HepG2 (cell line): ENCODE results near the gene CPM. TPM values are rescaled to one million over a fixed set of nuclear protein-coding genes. Genes with fewer than 3 reads are reported as not detected.
A peak's percentile ranks its signal among the peaks of the same experiment; 100 is the strongest.

Experiments
- BRD4 ChIP-seq: sonication (generic); formaldehyde crosslinking; IDR thresholded peaks from 2 replicates; pipeline ENCODE4 v1.4.0; 2020; ENCODE audit warnings: missing genetic modification reagents
- CBX5 ChIP-seq: sonication (generic); formaldehyde crosslinking; IDR thresholded peaks from 2 replicates; pipeline ENCODE4 v1.4.0; 2020; ENCODE audit warnings: missing genetic modification reagents, borderline replicate concordance
- ETV5 ChIP-seq: IDR thresholded peaks from 2 replicates; pipeline ENCODE4 v1.6.1; 2018; ENCODE audit warnings: missing biosample characterization, missing genetic modification reagents, inconsistent platforms, borderline replicate concordance
- FOXK1 ChIP-seq: sonication (generic); formaldehyde crosslinking; IDR thresholded peaks from 2 replicates; pipeline ENCODE4 v1.4.0; 2020; ENCODE audit warnings: low read depth, missing genetic modification reagents, borderline replicate concordance
- HNF4A ChIP-seq: sonication (generic); formaldehyde crosslinking; IDR thresholded peaks from 2 replicates; pipeline ENCODE4 v1.4.0; 2020; ENCODE audit warnings: missing genetic modification reagents
- HOXA3 ChIP-seq: sonication (generic); formaldehyde crosslinking; IDR thresholded peaks from 2 replicates; pipeline ENCODE4 v1.5.0; 2020; ENCODE audit warnings: missing genetic modification reagents
- JUND ChIP-seq: sonication (generic); formaldehyde crosslinking; IDR thresholded peaks from 2 replicates; pipeline ENCODE4 v1.8.0; 2022; ENCODE audit warnings: mild to moderate bottlenecking, missing genetic modification reagents
- KLF13 ChIP-seq: sonication (generic); formaldehyde crosslinking; IDR thresholded peaks from 2 replicates; pipeline ENCODE4 v1.4.0; 2020; ENCODE audit warnings: mild to moderate bottlenecking, missing genetic modification reagents
- MED1 ChIP-seq: sonication (generic); formaldehyde crosslinking; IDR thresholded peaks from 2 replicates; pipeline ENCODE4 v1.4.0; 2020; ENCODE audit warnings: missing genetic modification reagents
- NR2F2 ChIP-seq: IDR thresholded peaks from 2 replicates; pipeline ENCODE4 v1.6.1; 2012; ENCODE audit warnings: low read depth, inconsistent platforms, borderline replicate concordance
- REXO4 ChIP-seq: sonication (generic); formaldehyde crosslinking; IDR thresholded peaks from 2 replicates; pipeline ENCODE4 v1.8.0; 2022; ENCODE audit warnings: missing genetic modification reagents, mild to moderate bottlenecking, borderline replicate concordance
- RXRB ChIP-seq: IDR thresholded peaks from 2 replicates; pipeline ENCODE4 v1.6.1; 2016; ENCODE audit warnings: borderline replicate concordance, missing genetic modification reagents, missing compliant biosample characterization
- SMC3 ChIP-seq: IDR thresholded peaks from 2 replicates; pipeline ENCODE4 v1.6.1; 2011; ENCODE audit warnings: low read length, improper control_type of control experiment
- SP1 ChIP-seq, 2 experiments: fragments of 450-650 bp in 1 of 2; sonication (generic) in 1 of 2; formaldehyde crosslinking in 1 of 2; IDR thresholded peaks; 2 replicates each; pipeline versions ENCODE4 v1.4.0 to v1.6.1; 2016 to 2020; ENCODE audit warnings: missing genetic modification reagents in 1 of 2
- TARDBP ChIP-seq: sonication (generic); formaldehyde crosslinking; IDR thresholded peaks from 2 replicates; pipeline ENCODE4 v1.8.0; 2022; ENCODE audit warnings: mild to moderate bottlenecking, missing genetic modification reagents
- TBL1XR1 ChIP-seq: fragments of 150-350 bp; IDR thresholded peaks from 2 replicates; pipeline ENCODE4 v1.6.1; 2014; ENCODE audit warnings: borderline replicate concordance, low read length; ENCODE audit not compliant: partially characterized antibody
- ZFP37 ChIP-seq: sonication (generic); formaldehyde crosslinking; IDR thresholded peaks from 2 replicates; pipeline ENCODE4 v1.4.0; 2020; ENCODE audit warnings: missing genetic modification reagents, borderline replicate concordance
- ZMYM3 ChIP-seq: sonication (generic); formaldehyde crosslinking; IDR thresholded peaks from 2 replicates; pipeline ENCODE4 v1.5.1; 2020; ENCODE audit warnings: mild to moderate bottlenecking, missing genetic modification reagents
- ZNF547 ChIP-seq: sonication (generic); formaldehyde crosslinking; IDR thresholded peaks from 2 replicates; pipeline ENCODE4 v1.5.1; 2020; ENCODE audit warnings: mild to moderate bottlenecking, missing genetic modification reagents
- ZNF567 ChIP-seq: sonication (generic); formaldehyde crosslinking; IDR thresholded peaks from 2 replicates; pipeline ENCODE4 v1.8.1; 2023; ENCODE audit warnings: mild to moderate bottlenecking, missing genetic modification reagents, borderline replicate concordance
- ZNF703 ChIP-seq: sonication (generic); formaldehyde crosslinking; IDR thresholded peaks from 2 replicates; pipeline ENCODE4 v1.5.1; 2020; ENCODE audit warnings: missing genetic modification reagents, mild to moderate bottlenecking, moderate library complexity, borderline replicate concordance
- ZZZ3 ChIP-seq: sonication (generic); formaldehyde crosslinking; IDR thresholded peaks from 2 replicates; pipeline ENCODE4 v1.4.0; 2020; ENCODE audit warnings: missing genetic modification reagents, mild to moderate bottlenecking, borderline replicate concordance
- polyA plus RNA-seq, 8 experiments: library from polyadenylated mRNA; depleted of rRNA in 3 of 8; stranded (reverse) in 7 of 8; unstranded in 1 of 8; fragments of >200 nt; fragmentation: Illumina TruSeq in 4 of 8; extraction: Trizol in 4 of 8; gene quantifications; 2 replicates each; pipeline versions ENCODE4 v1.2.1 to v1.2.3, GENCODE V29; 2011 to 2016; ENCODE audit warnings: low read depth in 4 of 8, missing spikeins in 1 of 8, mixed read lengths in 1 of 8; ENCODE audit not compliant: insufficient read depth in 1 of 8
- total RNA-seq, 5 experiments: library from RNA; depleted of rRNA; stranded (reverse); fragments of >200 nt; fragmentation: Illumina TruSeq; extraction: Trizol; gene quantifications; 2 replicates each; pipeline ENCODE4 v1.2.3, GENCODE V29; 2016; ENCODE audit warnings: low read depth in 1 of 5
- TF ChIP-seq, protein P1 (sequence below): IDR thresholded peaks from 2 replicates; pipeline ENCODE4 v1.6.1; 2016; ENCODE audit warnings: missing genetic modification reagents, missing compliant biosample characterization
- TF ChIP-seq, protein P2 (sequence below): sonication (generic); formaldehyde crosslinking; IDR thresholded peaks from 2 replicates; pipeline ENCODE4 v1.4.0; 2020; ENCODE audit warnings: mild to moderate bottlenecking, missing genetic modification reagents
- TF ChIP-seq, protein P3 (sequence below): sonication (generic); formaldehyde crosslinking; IDR thresholded peaks from 2 replicates; pipeline ENCODE4; 2020; ENCODE audit warnings: missing genetic modification reagents, mild to moderate bottlenecking, borderline replicate concordance

CPM gene
- total and polyA plus RNA-seq, 2 of the 13 experiments (the other 11 are each of a cell fraction or from before 2014, with no cell fraction given): not detected

DNA sequence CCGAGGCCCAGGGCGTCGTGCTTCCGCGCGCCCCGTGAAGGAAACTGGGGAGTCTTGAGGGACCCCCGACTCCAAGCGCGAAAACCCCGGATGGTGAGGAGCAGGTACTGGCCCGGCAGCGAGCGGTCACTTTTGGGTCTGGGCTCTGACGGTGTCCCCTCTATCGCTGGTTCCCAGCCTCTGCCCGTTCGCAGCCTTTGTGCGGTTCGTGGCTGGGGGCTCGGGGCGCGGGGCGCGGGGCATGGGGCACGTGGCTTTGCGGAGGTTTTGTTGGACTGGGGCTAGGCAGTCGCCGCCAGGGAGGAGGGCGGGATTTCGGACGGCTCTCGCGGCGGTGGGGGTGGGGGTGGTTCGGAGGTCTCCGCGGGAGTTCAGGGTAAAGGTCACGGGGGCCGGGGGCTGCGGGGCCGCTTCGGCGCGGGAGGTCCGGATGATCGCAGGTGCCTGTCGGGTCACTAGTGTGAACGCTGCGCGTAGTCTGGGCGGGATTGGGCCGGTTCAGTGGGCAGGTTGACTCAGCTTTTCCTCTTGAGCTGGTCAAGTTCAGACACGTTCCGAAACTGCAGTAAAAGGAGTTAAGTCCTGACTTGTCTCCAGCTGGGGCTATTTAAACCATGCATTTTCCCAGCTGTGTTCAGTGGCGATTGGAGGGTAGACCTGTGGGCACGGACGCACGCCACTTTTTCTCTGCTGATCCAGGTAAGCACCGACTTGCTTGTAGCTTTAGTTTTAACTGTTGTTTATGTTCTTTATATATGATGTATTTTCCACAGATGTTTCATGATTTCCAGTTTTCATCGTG, 124.4 kb downstream of the CPM start (continued):
- TF ChIP-seq ZNF547 (CRISPR knock-in tag) (no peak; the same call in 1 of the 2 replicates), SP1 (IDR thresholded peaks at IDR 0.05) (no peak), SP1 (CRISPR knock-in tag; IDR thresholded peaks at IDR 0.05) (peak; percentile 28), BRD4 (CRISPR knock-in tag) (peak; percentile 70; the same call in 1 of the 2 replicates), CBX5 (CRISPR knock-in tag) (0 out of 2 replicates have a peak, but pooled peaks have one; percentile 47), ZFP37 (no peak), REXO4 (CRISPR knock-in tag) (0 out of 2 replicates have a peak, but pooled peaks have one; percentile 60), TARDBP (CRISPR knock-in tag) (0 out of 2 replicates have a peak, but pooled peaks have one; percentile 17), TBL1XR1 (peak; percentile 69), KLF13 (CRISPR knock-in tag) (no peak), SMC3 (no peak), HOXA3 (CRISPR knock-in tag) (peak; percentile 82), NR2F2 (peak; percentile 81), ZZZ3 (CRISPR knock-in tag) (0 out of 2 replicates have a peak, but pooled peaks have one; percentile 3), ZNF567 (CRISPR knock-in tag) (peak; percentile 41; the same call in 1 of the 2 replicates), ZNF703 (CRISPR knock-in tag) (peak; percentile 92; the same call in 1 of the 2 replicates), RXRB (CRISPR knock-in tag) (peak; percentile 93), ETV5 (peak; percentile 58; the same call in 1 of the 2 replicates), ZMYM3 (CRISPR knock-in tag) (peak; percentile 16; the same call in 1 of the 2 replicates), HNF4A (CRISPR knock-in tag) (peak; percentile 83), FOXK1 (CRISPR knock-in tag) (peak; percentile 40; the same call in 1 of the 2 replicates), MED1 (CRISPR knock-in tag) (peak; percentile 92), JUND (peak; percentile 39; the same call in 1 of the 2 replicates)
- TF ChIP-seq, protein P1, sequence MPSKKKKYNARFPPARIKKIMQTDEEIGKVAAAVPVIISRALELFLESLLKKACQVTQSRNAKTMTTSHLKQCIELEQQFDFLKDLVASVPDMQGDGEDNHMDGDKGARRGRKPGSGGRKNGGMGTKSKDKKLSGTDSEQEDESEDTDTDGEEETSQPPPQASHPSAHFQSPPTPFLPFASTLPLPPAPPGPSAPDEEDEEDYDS: peak; percentile 94
- TF ChIP-seq, protein P2, sequence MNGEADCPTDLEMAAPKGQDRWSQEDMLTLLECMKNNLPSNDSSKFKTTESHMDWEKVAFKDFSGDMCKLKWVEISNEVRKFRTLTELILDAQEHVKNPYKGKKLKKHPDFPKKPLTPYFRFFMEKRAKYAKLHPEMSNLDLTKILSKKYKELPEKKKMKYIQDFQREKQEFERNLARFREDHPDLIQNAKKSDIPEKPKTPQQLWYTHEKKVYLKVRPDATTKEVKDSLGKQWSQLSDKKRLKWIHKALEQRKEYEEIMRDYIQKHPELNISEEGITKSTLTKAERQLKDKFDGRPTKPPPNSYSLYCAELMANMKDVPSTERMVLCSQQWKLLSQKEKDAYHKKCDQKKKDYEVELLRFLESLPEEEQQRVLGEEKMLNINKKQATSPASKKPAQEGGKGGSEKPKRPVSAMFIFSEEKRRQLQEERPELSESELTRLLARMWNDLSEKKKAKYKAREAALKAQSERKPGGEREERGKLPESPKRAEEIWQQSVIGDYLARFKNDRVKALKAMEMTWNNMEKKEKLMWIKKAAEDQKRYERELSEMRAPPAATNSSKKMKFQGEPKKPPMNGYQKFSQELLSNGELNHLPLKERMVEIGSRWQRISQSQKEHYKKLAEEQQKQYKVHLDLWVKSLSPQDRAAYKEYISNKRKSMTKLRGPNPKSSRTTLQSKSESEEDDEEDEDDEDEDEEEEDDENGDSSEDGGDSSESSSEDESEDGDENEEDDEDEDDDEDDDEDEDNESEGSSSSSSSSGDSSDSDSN (CRISPR knock-in tag): peak; percentile 67
- TF ChIP-seq, protein P3, sequence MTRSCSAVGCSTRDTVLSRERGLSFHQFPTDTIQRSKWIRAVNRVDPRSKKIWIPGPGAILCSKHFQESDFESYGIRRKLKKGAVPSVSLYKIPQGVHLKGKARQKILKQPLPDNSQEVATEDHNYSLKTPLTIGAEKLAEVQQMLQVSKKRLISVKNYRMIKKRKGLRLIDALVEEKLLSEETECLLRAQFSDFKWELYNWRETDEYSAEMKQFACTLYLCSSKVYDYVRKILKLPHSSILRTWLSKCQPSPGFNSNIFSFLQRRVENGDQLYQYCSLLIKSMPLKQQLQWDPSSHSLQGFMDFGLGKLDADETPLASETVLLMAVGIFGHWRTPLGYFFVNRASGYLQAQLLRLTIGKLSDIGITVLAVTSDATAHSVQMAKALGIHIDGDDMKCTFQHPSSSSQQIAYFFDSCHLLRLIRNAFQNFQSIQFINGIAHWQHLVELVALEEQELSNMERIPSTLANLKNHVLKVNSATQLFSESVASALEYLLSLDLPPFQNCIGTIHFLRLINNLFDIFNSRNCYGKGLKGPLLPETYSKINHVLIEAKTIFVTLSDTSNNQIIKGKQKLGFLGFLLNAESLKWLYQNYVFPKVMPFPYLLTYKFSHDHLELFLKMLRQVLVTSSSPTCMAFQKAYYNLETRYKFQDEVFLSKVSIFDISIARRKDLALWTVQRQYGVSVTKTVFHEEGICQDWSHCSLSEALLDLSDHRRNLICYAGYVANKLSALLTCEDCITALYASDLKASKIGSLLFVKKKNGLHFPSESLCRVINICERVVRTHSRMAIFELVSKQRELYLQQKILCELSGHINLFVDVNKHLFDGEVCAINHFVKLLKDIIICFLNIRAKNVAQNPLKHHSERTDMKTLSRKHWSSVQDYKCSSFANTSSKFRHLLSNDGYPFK (CRISPR knock-in tag): peak; percentile 97
